K562 (cell line): ENCODE measurements around the gene THAP4.

Source experiments
- HNRNPL ChIP-seq: fragments of 200-400 bp; formaldehyde crosslinking; IDR thresholded peaks from 2 replicates; pipeline ENCODE4 v1.6.1; 2017; ENCODE audit warnings: low read depth, mild to moderate bottlenecking, low read length
- PML ChIP-seq: IDR thresholded peaks from 2 replicates; pipeline ENCODE4 v1.6.1; 2012; ENCODE audit warnings: low read length, inconsistent platforms
- ZNF224 ChIP-seq: sonication (generic); formaldehyde crosslinking; IDR thresholded peaks from 2 replicates; pipeline ENCODE4 v1.8.0; 2022; ENCODE audit warnings: mild to moderate bottlenecking, missing genetic modification reagents

GRCh38 chr2:241676665-241677064 is 39.7 kb upstream of the THAP4 start:
- no peak for TF ChIP-seq PML
- no peak for TF ChIP-seq ZNF224 (CRISPR knock-in tag)
- no peak for TF ChIP-seq HNRNPL
